ENCODE data around the gene NENF.
"Not testable (repeated sequence)": the region's sequence is repeated elsewhere in the genome, so short reads cannot be mapped to it uniquely, and the experiment has no call there.

NENF gene

GRCh38 chr1:212475151-212475550 is 42.4 kb downstream of the NENF start:
- Histone ChIP-seq H3K36me3 (no peaks in the 10 kb centered on the region), H3K4me1 (peaks cover 5% of the 10 kb centered on the region; the same call in 1 of the 2 replicates), H3K9me3 (no peaks in the 10 kb centered on the region), H3K4me3 (ENCODE audit: low read depth, low read length) (no peak overlapping the region), H3K27me3 (no peaks in the 10 kb centered on the region)
- TF ChIP-seq CTCF (IDR thresholded peaks at IDR 0.05; ENCODE audit: low read depth, low read length): no peak
- DNase-seq: no peak

- DNase-seq; H3K36me3 ChIP-seq; H3K9me3 ChIP-seq; H3K27me3 ChIP-seq; H3K4me1 ChIP-seq; H3K4me3 ChIP-seq (ENCODE audit: low read depth, low read length): not testable (repeated sequence)
Observed at GRCh38 chr1:212475831-212476230, 43.1 kb downstream of the NENF start.

GRCh38 chr1:212477014-212477679 is 44.4 kb downstream of the NENF start:
- DNase-seq: peak; percentile 85
- peak; percentile 99 for TF ChIP-seq CTCF (IDR thresholded peaks at IDR 0.05; ENCODE audit: low read depth, low read length)
- H3K4me3 ChIP-seq (ENCODE audit: low read depth, low read length): no peak overlapping the region
- H3K36me3 ChIP-seq: no peaks in the 10 kb centered on the region
- peaks cover 5% of the 10 kb centered on the region; the same call in 1 of the 2 replicates for H3K4me1 ChIP-seq
- H3K27me3 ChIP-seq: no peaks in the 10 kb centered on the region
- no peaks in the 10 kb centered on the region for H3K9me3 ChIP-seq

GRCh38 chr1:212477680-212478466 is 45.2 kb downstream of the NENF start:
- Histone ChIP-seq H3K27me3 (no peaks in the 10 kb centered on the region), H3K4me1 (peaks cover 5% of the 10 kb centered on the region; the same call in 1 of the 2 replicates), H3K36me3 (no peaks in the 10 kb centered on the region), H3K4me3 (ENCODE audit: low read depth, low read length) (no peak overlapping the region), H3K9me3 (no peaks in the 10 kb centered on the region)
- DNase-seq: no peak
- TF ChIP-seq CTCF (IDR thresholded peaks at IDR 0.05; ENCODE audit: low read depth, low read length): no peak

- no peak overlapping the region for H3K4me3 ChIP-seq (ENCODE audit: low read depth, low read length)
- H3K9me3 ChIP-seq: no peaks in the 10 kb centered on the region
- H3K36me3 ChIP-seq: no peaks in the 10 kb centered on the region
- H3K27me3 ChIP-seq: no peaks in the 10 kb centered on the region
- no peak for DNase-seq
- TF ChIP-seq CTCF (IDR thresholded peaks at IDR 0.05; ENCODE audit: low read depth, low read length): no peak
- peaks cover 5% of the 10 kb centered on the region; the same call in 1 of the 2 replicates for H3K4me1 ChIP-seq
Observed at GRCh38 chr1:212478467-212479025, 45.8 kb downstream of the NENF start.

- no peak overlapping the region for H3K4me3 ChIP-seq (ENCODE audit: low read depth, low read length)
- H3K4me1 ChIP-seq: peaks cover 5% of the 10 kb centered on the region; the same call in 1 of the 2 replicates
- DNase-seq: no peak
- TF ChIP-seq CTCF (IDR thresholded peaks at IDR 0.05; ENCODE audit: low read depth, low read length): no peak
- H3K9me3 ChIP-seq: no peaks in the 10 kb centered on the region
- no peaks in the 10 kb centered on the region for H3K36me3 ChIP-seq
- no peaks in the 10 kb centered on the region for H3K27me3 ChIP-seq
Observed at GRCh38 chr1:212479188-212479587, 46.5 kb downstream of the NENF start.

GRCh38 chr1:212480711-212481437 is 48.2 kb downstream of the NENF start:
- not testable (repeated sequence) for H3K4me1 ChIP-seq; H3K27me3 ChIP-seq; H3K4me3 ChIP-seq (ENCODE audit: low read depth, low read length); H3K9me3 ChIP-seq; DNase-seq; H3K36me3 ChIP-seq
